Measurements from ENCODE around the gene PRSS21.

PRSS21 gene

GRCh38 chr16:2787406-2787805 is 29.6 kb upstream of the PRSS21 start, which contains the start of gene PRSS33:
PRSS33 (minus strand) TSS chr16:2787560; CDS start chr16:2786547, 1,013 bp downstream.
- TF ChIP-seq CEBPB (IDR thresholded peaks at IDR 0.05) (no peak), TEAD4 (IDR thresholded peaks at IDR 0.05) (no peak), RAD21 (IDR thresholded peaks at IDR 0.05; ENCODE audit: low read depth) (no peak), EP300 (IDR thresholded peaks at IDR 0.05; ENCODE audit: borderline replicate concordance) (no peak), ZBTB7A (IDR thresholded peaks at IDR 0.05; ENCODE audit: low read depth) (no peak), TAF1 (IDR thresholded peaks at IDR 0.05; ENCODE audit: low read depth) (no peak), REST (IDR thresholded peaks at IDR 0.05; ENCODE audit: low read depth) (no peak)

- TF ChIP-seq REST (IDR thresholded peaks at IDR 0.05; ENCODE audit: low read depth) (no peak), FOXM1 (IDR thresholded peaks at IDR 0.05; ENCODE audit: borderline replicate concordance, low read depth) (no peak), EGR1 (IDR thresholded peaks at IDR 0.05) (no peak), USF1 (IDR thresholded peaks at IDR 0.05) (no peak), MAX (IDR thresholded peaks at IDR 0.05) (no peak), RAD21 (IDR thresholded peaks at IDR 0.05; ENCODE audit: low read depth) (no peak)
Observed at GRCh38 chr16:2787961-2788360, 29.1 kb upstream of the PRSS21 start.

- TF ChIP-seq EGR1 (IDR thresholded peaks at IDR 0.05) (no peak), REST (IDR thresholded peaks at IDR 0.05; ENCODE audit: low read depth) (no peak), TCF12 (IDR thresholded peaks at IDR 0.05; ENCODE audit: low read depth) (no peak), EP300 (IDR thresholded peaks at IDR 0.05; ENCODE audit: borderline replicate concordance) (no peak), FOXM1 (IDR thresholded peaks at IDR 0.05; ENCODE audit: borderline replicate concordance, low read depth) (no peak), MAX (IDR thresholded peaks at IDR 0.05) (no peak), CREB1 (IDR thresholded peaks at IDR 0.05; ENCODE audit: low read depth) (no peak), ZBTB7A (IDR thresholded peaks at IDR 0.05; ENCODE audit: low read depth) (no peak)
Observed at GRCh38 chr16:2790631-2791030, 26.4 kb upstream of the PRSS21 start.

GRCh38 chr16:2791174-2791573 is 25.9 kb upstream of the PRSS21 start:
- TF ChIP-seq EP300 (IDR thresholded peaks at IDR 0.05; ENCODE audit: borderline replicate concordance): no peak
- no peak for TF ChIP-seq USF1 (IDR thresholded peaks at IDR 0.05)
- no peak for TF ChIP-seq YY1 (IDR thresholded peaks at IDR 0.05; ENCODE audit: low read depth)
- no peak for TF ChIP-seq TCF12 (IDR thresholded peaks at IDR 0.05; ENCODE audit: low read depth)
- TF ChIP-seq CEBPB (IDR thresholded peaks at IDR 0.05): no peak

GRCh38 chr16:2792940-2793339 is 24.1 kb upstream of the PRSS21 start:
- TF ChIP-seq YY1 (IDR thresholded peaks at IDR 0.05; ENCODE audit: low read depth): no peak
- no peak for TF ChIP-seq FOXM1 (IDR thresholded peaks at IDR 0.05; ENCODE audit: borderline replicate concordance, low read depth)
- no peak for TF ChIP-seq TCF12 (IDR thresholded peaks at IDR 0.05; ENCODE audit: low read depth)
- TF ChIP-seq REST (IDR thresholded peaks at IDR 0.05; ENCODE audit: low read depth): no peak
- no peak for TF ChIP-seq RAD21 (IDR thresholded peaks at IDR 0.05; ENCODE audit: low read depth)
- TF ChIP-seq TAF1 (IDR thresholded peaks at IDR 0.05; ENCODE audit: low read depth): no peak
- TF ChIP-seq MAX (IDR thresholded peaks at IDR 0.05): no peak
- no peak for TF ChIP-seq TEAD4 (IDR thresholded peaks at IDR 0.05)
- no peak for TF ChIP-seq EP300 (IDR thresholded peaks at IDR 0.05; ENCODE audit: borderline replicate concordance)
- no peak for TF ChIP-seq EGR1 (IDR thresholded peaks at IDR 0.05)
- no peak for TF ChIP-seq USF1 (IDR thresholded peaks at IDR 0.05)
- no peak for TF ChIP-seq NFIC (IDR thresholded peaks at IDR 0.05)
- TF ChIP-seq CEBPB (IDR thresholded peaks at IDR 0.05): no peak
- no peak for TF ChIP-seq CREB1 (IDR thresholded peaks at IDR 0.05; ENCODE audit: low read depth)
- no peak for TF ChIP-seq ZBTB7A (IDR thresholded peaks at IDR 0.05; ENCODE audit: low read depth)
